HUDEP-2 (cell line): ENCODE data around the gene CPSF2.

Source experiments
- DNase-seq, 76 experiments: peaks; one replicate each; lab custom pipeline; 2025; ENCODE audit not compliant: unreplicated experiment in 76 of 76; lab: John Stamatoyannopoulos, UW

The CPSF2 gene

GRCh38 chr14:92121670-92122350 lies at the start of gene CPSF2, which contains the start of gene NDUFB1:
TSS of gene CPSF2 (plus strand) at chr14:92121969. CDS start at chr14:92130985, 9,016 bp downstream.
TSS of gene NDUFB1 (minus strand) at chr14:92121706. CDS start at chr14:92117637, 4,069 bp downstream.
- DNase-seq, result peak in 73 of 76 experiments; percentile 5 to 94 (median 70)

- DNase-seq, result no peak
These were observed 47.2 kb upstream of the CPSF2 start for GRCh38 chr14:92074555-92074954.

- DNase-seq, result no peak
These were observed 33.3 kb upstream of the CPSF2 start for GRCh38 chr14:92088494-92088893.

GRCh38 chr14:92093320-92093719 lies 28.4 kb upstream of the CPSF2 start:
- DNase-seq, result peak in 1 of 76 experiments; percentile 0

GRCh38 chr14:92099802-92100201 lies 22.0 kb upstream of the CPSF2 start:
- DNase-seq, result no peak

- DNase-seq, result no peak
These were observed 18.3 kb upstream of the CPSF2 start for GRCh38 chr14:92103363-92103989.

GRCh38 chr14:92105073-92105892 lies 16.5 kb upstream of the CPSF2 start:
- DNase-seq, result peak in 2 of 76 experiments; percentile 2 to 17

- DNase-seq, result peak in 4 of 76 experiments; percentile 28 to 45 (median 36)
These were observed 16.0 kb upstream of the CPSF2 start for GRCh38 chr14:92105893-92106142.

- peak in 75 of 76 experiments; percentile 54 to 96 (median 91) for DNase-seq
These were observed 15.4 kb upstream of the CPSF2 start, which contains the start of gene ATXN3 for GRCh38 chr14:92106143-92106926. TSS of gene ATXN3 (minus strand) at chr14:92106582. CDS start at chr14:92106552, 30 bp downstream.

GRCh38 chr14:92108345-92109254 lies 13.2 kb upstream of the CPSF2 start:
- DNase-seq, result no peak

- DNase-seq, result no peak
These were observed 12.3 kb upstream of the CPSF2 start for GRCh38 chr14:92109490-92109889.

- DNase-seq, result peak in 4 of 76 experiments; percentile 36 to 75 (median 38)
These were observed 531 bp upstream of the CPSF2 start for GRCh38 chr14:92121207-92121669.

- DNase-seq, result peak in 13 of 76 experiments; percentile 9 to 54 (median 41)
These were observed 545 bp downstream of the CPSF2 start for GRCh38 chr14:92122351-92122677.

GRCh38 chr14:92122761-92123160 lies 992 bp downstream of the CPSF2 start:
- peak in 2 of 76 experiments; percentile 3 to 4 for DNase-seq

- no peak for DNase-seq
These were observed 12.7 kb downstream of the CPSF2 start for GRCh38 chr14:92134456-92134855.

GRCh38 chr14:92135269-92135668 lies 13.5 kb downstream of the CPSF2 start:
- DNase-seq, result peak in 5 of 76 experiments; percentile 5 to 27 (median 6)

- DNase-seq, result no peak
These were observed 21.5 kb downstream of the CPSF2 start for GRCh38 chr14:92143309-92143708.

GRCh38 chr14:92143962-92144361 lies 22.2 kb downstream of the CPSF2 start:
- DNase-seq, result peak in 2 of 76 experiments; percentile 15 to 23

- peak in 6 of 76 experiments; percentile 3 to 43 (median 18) for DNase-seq
These were observed 22.9 kb downstream of the CPSF2 start for GRCh38 chr14:92144708-92145107.
